MG63 (cell line): ENCODE results near the gene IRF2BP1. TPM values are rescaled to one million over a fixed set of nuclear protein-coding genes. Genes with fewer than 3 reads are reported as not detected.
"Not testable (repeated sequence)": the region's sequence is repeated elsewhere in the genome, so short reads cannot be mapped to it uniquely, and the experiment has no call there.

Experiments used
- DNase-seq: peaks from one replicate; pipeline ENCODE4 v3.0.0-alpha.2; 2020
- H3K27me3 ChIP-seq: fragments of 250-450 bp; sonication (Bioruptor Pico); 2 replicates; pipeline ENCODE4 v1.5.1; 2020; ENCODE audit warnings: mild to moderate bottlenecking, moderate library complexity
- H3K36me3 ChIP-seq: fragments of 250-450 bp; sonication (Bioruptor Pico); 2 replicates; pipeline ENCODE4 v1.5.1; 2020; ENCODE audit warnings: mild to moderate bottlenecking, moderate library complexity
- H3K4me3 ChIP-seq: fragments of 250-450 bp; sonication (Bioruptor Pico); 2 replicates; pipeline ENCODE4 v1.5.1; 2020; ENCODE audit warnings: mild to moderate bottlenecking, moderate library complexity
- H3K9me3 ChIP-seq: fragments of 250-450 bp; sonication (Bioruptor Pico); 2 replicates; pipeline ENCODE4 v1.5.1; 2020; ENCODE audit warnings: mild to moderate bottlenecking, moderate library complexity
- total RNA-seq: library from RNA; depleted of rRNA; stranded (reverse); fragments of >200 nt; shearing (Covaris generic); gene quantifications from 2 replicates; pipeline ENCODE4 v1.2.3, GENCODE V29; 2014; ENCODE audit warnings: low replicate concordance

The IRF2BP1 gene
- total RNA-seq, 1 experiment from 2014 or later = 73.7 TPM

DNA sequence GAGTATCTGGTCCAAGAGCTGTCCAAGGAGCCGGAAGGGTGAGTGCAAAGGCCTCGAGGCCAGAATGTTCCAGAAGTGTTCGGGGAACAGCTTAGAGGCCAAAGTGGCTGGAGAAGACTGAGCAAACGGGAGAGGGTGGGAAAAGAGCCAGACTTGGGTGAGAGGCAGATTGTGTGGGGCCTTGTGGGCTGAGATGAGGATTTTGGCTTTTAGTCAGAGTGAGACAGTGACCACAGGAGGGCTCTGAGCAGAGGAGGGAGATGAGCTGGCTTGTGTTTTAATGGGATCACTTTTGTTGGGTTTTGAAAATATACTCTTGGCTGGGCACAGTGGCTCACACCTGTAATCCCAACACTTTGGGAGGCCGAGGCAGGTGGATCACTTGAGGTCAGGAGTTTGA, 23.0 kb upstream of the IRF2BP1 start:
- H3K27me3 ChIP-seq = no peaks in the 10 kb centered on the region
- H3K4me3 ChIP-seq = no peak overlapping the region
- no peaks in the 10 kb centered on the region for H3K9me3 ChIP-seq
- H3K36me3 ChIP-seq = no peaks in the 10 kb centered on the region
- no peak for DNase-seq

DNA sequence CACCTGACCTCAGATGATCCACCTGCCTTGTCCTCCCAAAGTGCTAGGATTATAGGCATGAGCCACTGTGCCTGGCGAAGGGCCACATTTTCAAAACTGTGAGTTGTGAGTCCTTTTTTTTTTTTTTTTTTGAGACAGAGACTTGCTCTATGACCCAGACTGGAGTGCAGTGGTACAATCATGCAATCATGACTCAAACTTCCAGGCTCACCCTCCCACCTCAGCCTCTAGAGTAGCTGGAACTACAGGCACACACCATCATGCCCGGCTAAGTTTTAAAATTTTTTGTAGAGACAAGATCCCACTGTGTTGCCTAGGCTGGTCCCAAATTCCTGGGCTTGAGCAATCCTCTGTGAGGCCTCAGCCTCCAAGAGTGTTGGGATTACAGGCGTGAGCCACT, 20.3 kb upstream of the IRF2BP1 start:
- Histone ChIP-seq H3K4me3 (no peak overlapping the region), H3K9me3 (no peaks in the 10 kb centered on the region), H3K36me3 (no peaks in the 10 kb centered on the region), H3K27me3 (no peaks in the 10 kb centered on the region)
- peak; percentile 18 for DNase-seq

DNA sequence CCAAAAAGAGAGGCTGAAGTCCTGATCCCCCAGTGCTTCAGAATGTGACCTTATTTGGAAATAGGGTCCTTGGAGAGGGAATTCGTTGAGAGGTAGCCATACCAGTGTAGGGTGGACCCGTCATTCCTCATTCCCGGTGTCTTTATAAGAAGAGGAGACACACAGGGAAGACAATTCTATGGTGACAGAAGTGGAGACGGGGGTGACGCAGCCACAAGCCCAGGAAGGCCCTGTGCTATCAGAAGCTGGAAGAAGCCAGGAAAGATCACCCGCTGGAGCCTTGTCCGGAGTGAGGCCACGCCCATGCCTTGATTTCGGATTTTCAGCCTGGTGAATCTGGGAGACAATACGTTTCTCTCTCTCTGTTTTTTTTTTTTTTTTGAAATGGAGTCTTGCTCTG, 19.1 kb upstream of the IRF2BP1 start:
- H3K4me3 ChIP-seq = no peak overlapping the region
- DNase-seq = no peak
- no peaks in the 10 kb centered on the region for H3K27me3 ChIP-seq
- H3K9me3 ChIP-seq = no peaks in the 10 kb centered on the region
- peaks cover 8% of the 10 kb centered on the region for H3K36me3 ChIP-seq

DNA sequence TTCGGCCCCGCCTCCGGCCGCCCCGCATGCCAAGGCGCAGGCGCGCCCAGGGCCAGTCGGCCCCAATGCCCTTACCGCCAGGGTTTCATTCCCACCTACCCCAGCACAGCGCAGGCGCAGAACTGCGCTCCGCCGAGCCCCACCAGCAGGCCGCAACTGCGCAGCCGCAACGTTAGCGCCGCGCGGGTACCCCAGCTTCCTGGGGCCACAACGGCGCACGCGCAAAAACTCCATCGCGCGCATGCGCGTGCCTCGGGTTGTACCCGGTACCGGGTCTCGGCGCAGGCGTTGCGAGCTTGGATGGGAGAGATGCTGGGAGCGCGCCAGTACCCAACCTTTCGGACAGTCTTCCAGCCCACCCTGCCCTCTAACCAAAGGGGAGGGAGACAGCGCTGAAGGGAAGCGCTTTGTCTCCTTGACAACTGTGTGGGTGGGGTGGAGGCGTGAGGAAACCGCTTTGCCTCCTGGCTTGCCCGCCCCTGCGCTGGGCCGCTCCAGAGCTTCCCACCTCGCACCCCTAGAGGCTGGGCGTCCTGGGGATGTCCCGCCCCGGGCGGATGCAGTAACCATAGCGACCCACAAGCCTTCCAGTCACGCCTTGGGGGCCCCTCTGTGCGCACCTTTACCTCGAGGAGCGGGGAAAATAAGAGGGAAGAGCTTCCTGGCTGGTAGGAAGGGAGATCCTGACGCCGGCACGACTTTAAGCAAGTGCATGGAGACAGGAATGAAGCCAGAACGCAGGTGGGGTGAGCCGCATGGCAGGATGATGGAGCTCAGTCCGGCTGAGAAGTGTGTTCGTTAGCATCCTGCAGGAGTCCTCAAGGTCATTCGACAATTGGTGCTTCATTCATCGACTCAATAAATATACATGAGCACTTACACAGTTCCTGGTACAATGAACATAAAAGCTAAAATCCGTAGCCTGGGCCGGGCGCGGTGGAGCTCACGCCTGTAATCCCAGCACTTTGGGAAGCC, 17.0 kb upstream of the IRF2BP1 start:
- H3K9me3 ChIP-seq = no peaks in the 10 kb centered on the region
- peak overlapping the region; percentile 68 for H3K4me3 ChIP-seq
- DNase-seq = peak; percentile 97
- H3K36me3 ChIP-seq = peaks cover 25% of the 10 kb centered on the region
- no peaks in the 10 kb centered on the region for H3K27me3 ChIP-seq

DNA sequence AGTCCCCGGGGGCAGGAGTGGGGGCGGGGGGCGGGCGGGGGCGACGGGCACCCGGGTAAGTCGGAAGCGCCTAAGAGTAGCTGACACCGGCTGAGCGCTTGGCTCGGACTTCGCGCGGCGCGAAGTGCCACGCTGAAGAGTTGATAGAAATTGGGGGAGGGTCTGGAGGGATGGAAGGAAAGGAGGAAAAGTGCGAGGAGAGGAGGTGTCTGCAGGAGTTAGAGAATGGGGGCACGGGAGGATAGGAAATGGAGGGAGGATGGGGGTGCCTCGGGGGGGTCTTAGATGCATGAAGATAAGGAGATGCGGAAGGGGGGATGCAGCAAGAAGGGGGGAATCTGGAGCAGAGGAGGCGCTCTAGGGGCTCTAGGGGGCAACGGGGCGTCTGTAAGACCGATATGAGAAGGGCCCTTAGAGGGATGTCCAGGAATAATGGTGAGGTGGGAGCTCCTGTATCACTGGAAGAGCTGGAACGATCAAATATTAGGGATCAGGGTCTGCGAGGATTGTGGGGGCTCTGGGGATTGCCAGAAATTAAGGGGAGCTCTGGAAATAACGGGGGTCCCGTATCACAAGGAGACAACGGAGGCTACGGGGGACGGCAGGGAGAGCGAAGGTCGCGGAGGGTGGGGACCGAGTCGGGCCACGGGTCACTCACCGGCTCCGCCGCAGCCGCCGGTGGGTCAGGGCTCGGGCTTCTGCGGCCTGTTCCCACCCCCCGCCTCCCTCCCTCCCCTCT, 16.1 kb upstream of the IRF2BP1 start, which contains the start of gene MYPOP:
Gene MYPOP, minus strand, starts transcription at position 702 of the 739 bp plus-strand sequence. CDS start 840 bp downstream, outside the sequence.
- Histone ChIP-seq H3K36me3 (peaks cover 30% of the 10 kb centered on the region), H3K9me3 (no peaks in the 10 kb centered on the region), H3K27me3 (no peaks in the 10 kb centered on the region), H3K4me3 (peak within 1 kb of the TSS; percentile 68)
- no peak for DNase-seq

DNA sequence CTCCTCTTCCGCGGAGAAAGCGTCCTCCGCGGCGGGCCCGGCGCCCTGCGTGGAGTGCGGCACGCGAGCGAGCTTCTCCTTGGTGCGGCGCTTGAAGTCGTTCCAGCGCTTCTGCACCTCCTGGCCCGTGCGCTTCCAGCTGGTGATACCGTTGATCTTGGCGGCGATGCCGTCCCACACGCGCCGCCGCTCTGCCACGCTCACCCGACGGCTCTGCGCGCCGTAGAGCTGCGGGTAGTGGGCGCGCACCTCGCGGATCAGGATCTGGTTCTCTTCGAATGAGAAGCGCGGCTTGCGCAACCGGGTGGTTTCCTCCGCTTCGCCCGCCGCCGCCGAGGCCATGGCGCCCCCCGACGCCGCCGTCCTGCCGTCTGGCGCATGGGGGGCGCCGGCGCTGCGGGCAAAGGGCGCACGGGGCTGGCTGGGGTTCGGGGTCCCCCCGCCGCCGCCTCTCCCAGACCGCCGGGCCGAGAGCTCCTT, 15.5 kb upstream of the IRF2BP1 start:
- H3K4me3 ChIP-seq = peak overlapping the region; percentile 68
- peak; percentile 22 for DNase-seq
- no peaks in the 10 kb centered on the region for H3K9me3 ChIP-seq
- H3K36me3 ChIP-seq = peaks cover 33% of the 10 kb centered on the region
- no peaks in the 10 kb centered on the region for H3K27me3 ChIP-seq

DNA sequence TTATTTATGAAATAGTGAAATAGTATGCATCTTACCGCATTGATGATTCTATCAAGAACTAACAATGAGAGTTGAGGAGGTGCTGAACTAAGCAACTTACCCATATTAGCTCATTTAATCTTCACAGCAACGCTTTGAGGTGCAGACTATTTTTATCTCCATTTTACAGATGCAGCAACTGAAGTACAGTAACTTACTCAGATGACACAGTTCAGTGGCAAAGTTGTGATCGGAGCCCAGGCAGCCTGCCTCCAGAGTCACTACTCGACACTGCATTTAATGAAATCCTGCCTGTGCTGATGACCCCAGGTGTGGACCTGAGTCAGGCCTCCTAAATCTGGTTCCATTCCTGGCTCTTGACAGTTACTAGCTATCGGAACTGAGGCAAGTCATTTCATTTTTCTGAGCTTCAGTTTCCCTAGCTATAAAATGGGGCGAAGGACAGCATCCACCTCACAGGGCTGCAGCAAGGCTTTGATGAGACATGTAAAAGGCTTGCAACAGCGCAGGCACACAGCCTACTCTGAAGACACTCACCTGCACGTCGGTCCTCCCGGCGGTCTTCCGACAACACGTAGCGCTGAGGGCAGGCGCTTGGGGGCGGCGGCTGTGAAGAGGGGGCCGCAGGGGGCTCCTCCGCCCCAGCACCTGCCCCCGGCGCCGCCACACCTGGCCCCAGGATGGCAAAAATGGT, 14.9 kb upstream of the IRF2BP1 start:
- no peak for DNase-seq
- H3K9me3 ChIP-seq = no peaks in the 10 kb centered on the region
- peak overlapping the region; percentile 68 for H3K4me3 ChIP-seq
- peaks cover 33% of the 10 kb centered on the region for H3K36me3 ChIP-seq
- H3K27me3 ChIP-seq = no peaks in the 10 kb centered on the region

DNA sequence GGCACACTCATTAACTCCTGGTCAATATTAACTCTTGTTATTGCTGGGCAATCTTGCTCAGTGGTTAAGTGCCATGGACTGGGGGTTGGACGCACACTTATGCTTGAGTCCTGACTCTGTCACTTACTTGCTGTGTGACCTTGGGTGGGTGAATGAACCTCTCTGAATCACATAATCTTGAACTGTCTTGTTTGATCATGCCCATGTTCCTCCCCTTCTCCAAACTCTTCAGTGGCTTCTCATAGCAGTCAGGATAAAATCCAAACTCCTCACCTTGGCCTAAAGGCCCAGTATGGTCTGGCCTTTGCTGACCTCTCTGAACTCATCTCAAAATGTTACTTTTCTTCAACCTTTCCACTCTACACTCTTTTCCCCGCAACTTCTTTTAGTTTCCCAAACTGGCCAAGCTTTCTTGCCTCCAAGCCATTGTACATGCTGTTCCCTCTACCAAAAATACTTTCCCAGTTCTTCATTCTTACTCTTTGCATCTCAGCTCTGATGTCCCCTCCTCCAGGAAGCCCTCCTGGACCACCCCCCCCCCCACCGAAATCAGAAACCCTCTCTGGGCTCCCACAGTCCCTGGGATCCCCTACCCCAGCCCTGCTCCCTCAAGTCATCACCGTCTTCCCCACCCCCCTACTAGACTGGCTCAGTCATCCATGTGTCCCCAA, 14.1 kb upstream of the IRF2BP1 start:
- Histone ChIP-seq H3K4me3 (no peak overlapping the region), H3K9me3 (no peaks in the 10 kb centered on the region), H3K36me3 (peaks cover 35% of the 10 kb centered on the region), H3K27me3 (no peaks in the 10 kb centered on the region)
- no peak for DNase-seq

DNA sequence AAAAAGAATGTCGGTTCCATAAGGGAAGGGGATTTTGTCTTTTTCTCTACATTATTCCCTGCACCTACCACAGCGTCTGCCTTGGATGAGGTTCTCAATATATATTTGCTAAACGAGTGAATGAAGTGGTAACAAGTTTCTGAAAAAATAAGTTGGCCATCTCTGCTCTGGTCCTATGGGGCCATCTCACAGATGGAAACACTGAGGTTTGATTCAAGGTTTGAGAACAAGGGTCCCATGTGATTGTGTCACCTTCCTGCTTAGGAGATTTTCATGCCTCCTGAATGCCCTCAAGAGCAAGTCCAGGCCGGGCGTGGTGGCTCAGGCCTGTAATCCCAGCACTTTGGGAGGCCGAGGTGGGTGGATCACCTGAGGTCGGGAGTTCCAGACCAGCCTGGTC, 13.3 kb upstream of the IRF2BP1 start:
- H3K36me3 ChIP-seq = peaks cover 35% of the 10 kb centered on the region
- H3K4me3 ChIP-seq = no peak overlapping the region
- no peaks in the 10 kb centered on the region for H3K9me3 ChIP-seq
- H3K27me3 ChIP-seq = no peaks in the 10 kb centered on the region
- DNase-seq = no peak

DNA sequence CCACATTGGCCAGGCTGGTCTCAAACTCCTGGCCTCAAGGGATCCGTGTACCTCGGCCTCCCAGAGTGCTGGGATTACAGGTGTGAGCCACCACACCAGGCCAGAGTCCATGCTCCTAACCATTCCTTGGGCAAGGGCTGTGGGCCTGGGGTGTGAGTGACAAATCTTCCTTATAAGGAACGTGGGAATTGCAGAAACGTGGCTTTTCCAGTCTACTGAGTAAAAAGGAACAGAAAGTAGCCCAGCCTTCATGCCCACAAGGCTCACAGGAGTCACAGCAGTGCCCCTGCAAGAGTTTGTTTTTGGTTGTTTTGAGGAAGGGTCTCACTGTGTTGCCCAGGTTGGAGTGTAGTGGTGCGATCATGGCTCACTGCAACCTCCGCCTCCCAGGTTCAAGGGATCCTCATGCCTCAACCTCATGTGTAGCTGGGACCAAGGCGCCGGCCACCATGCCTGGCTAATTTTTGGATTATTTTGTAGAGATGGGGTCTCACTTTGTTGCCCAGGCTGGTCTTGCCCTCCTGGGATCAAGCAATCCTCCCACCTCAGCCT, 11.4 kb upstream of the IRF2BP1 start:
- Histone ChIP-seq H3K36me3 (peaks cover 35% of the 10 kb centered on the region), H3K4me3 (no peak overlapping the region), H3K27me3 (no peaks in the 10 kb centered on the region), H3K9me3 (no peaks in the 10 kb centered on the region)
- no peak for DNase-seq

DNA sequence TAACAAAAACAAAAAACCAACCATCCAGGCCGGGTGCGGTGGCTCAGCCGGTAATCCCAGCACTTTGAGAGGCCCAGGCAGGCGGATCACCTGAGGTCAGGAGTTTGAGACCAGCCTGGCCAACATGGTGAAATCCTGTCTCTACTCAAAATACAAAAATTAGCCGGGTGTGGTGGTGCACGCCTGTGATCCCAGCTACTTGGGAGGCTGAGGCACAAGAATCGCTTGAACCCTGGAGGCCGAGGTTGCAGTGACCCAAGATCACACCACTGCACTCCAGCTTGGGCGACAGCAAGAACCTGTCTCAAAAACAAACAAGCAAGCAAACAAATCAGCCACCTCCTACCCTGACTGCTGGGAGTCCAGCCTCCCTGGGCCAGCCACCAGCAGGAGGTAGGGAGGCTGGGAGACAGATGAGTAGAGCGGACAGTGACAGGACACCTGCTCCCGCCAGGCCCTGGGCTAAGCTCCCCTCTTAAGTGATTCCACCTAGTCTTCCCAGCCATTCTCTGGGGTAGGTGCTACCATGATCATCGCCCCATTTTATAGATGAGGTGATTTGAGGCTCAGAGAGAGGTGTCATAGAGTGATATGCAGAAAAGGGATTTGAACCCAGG, 10.2 kb upstream of the IRF2BP1 start:
- H3K27me3 ChIP-seq, H3K9me3 ChIP-seq, DNase-seq, H3K4me3 ChIP-seq: not testable (repeated sequence)
- peaks cover 35% of the 10 kb centered on the region for H3K36me3 ChIP-seq

DNA sequence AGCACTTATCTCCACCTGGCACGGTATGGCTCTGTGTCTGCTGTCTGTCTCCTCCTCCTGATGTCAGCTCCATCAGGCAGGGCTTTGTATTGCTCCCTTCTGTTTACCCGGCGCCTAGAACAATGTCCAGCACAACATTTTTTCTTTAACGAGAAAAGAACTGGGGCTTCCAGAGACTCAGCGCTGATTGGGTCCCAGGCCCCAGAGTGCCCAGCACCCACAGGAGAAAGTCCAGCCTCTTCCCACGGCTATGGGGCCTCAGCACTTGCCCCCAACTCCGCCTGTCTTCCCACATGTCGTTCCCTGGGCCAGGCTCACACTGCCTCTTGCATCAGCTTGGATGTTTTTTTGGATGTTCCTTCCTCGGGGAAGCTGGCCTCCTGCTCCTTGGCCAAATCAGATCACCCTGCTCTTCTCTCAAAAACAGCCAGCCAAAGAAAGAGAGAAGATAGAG, 9.6 kb upstream of the IRF2BP1 start:
- Histone ChIP-seq H3K9me3 (no peaks in the 10 kb centered on the region), H3K27me3 (no peaks in the 10 kb centered on the region), H3K4me3 (no peak overlapping the region), H3K36me3 (peaks cover 31% of the 10 kb centered on the region)
- DNase-seq = no peak

DNA sequence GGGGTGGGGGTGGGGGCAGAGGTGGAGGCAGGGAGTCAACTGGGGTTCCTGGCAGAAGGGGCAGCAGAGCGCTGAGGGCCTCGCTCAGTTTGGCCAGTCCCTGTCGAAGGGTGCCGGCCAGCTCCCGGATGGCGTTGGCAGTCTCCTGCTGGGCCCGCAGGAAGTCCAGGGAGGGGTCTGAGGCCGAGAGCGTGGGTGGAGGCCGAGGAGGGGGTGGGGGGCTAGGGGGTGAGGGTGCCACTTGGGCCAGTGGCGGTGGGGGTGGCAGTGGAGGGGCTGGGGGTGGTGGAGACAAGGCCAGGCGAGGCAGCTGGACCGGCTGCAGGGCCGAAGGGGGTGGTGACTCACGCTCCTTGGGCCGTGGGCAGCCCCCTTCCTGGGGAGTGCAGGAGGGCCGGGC, 4.9 kb upstream of the IRF2BP1 start:
- Histone ChIP-seq H3K4me3 (no peak overlapping the region), H3K27me3 (no peaks in the 10 kb centered on the region), H3K9me3 (no peaks in the 10 kb centered on the region), H3K36me3 (peaks cover 2% of the 10 kb centered on the region; the same call in 1 of the 2 replicates)
- DNase-seq = no peak

DNA sequence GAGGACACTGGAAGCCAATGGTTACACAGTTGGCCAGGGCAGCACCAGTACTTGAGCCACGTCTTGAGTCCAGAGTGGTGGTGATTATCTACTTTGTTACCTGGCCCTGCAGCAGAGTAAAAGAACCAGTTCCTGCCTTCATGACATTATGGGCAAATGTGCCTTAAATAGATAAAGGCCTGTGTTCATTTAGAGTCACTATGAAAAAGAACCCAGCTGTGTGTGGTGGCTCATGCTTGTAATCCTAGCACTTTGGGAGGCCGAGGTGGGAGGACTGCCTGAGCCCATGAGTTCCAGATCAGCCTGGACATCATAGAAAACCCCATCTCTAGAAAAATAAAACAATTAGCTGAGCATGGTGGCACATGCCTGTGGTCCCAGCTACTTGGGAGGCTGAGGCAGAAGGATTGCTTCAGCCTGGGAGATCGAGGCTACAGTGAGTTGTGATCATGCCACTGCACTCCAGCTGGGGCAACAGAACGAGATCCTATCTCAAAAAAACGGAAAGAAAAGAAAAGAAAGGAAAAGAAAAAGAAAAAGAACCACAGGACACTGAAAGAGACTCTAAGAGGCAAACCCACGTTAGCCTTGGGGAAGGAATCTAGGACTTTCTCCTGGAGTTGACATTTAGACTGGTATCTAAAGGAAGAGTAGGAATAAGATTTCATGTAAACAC, 3.4 kb upstream of the IRF2BP1 start:
- DNase-seq = no peak
- no peak overlapping the region for H3K4me3 ChIP-seq
- no peaks in the 10 kb centered on the region for H3K9me3 ChIP-seq

DNA sequence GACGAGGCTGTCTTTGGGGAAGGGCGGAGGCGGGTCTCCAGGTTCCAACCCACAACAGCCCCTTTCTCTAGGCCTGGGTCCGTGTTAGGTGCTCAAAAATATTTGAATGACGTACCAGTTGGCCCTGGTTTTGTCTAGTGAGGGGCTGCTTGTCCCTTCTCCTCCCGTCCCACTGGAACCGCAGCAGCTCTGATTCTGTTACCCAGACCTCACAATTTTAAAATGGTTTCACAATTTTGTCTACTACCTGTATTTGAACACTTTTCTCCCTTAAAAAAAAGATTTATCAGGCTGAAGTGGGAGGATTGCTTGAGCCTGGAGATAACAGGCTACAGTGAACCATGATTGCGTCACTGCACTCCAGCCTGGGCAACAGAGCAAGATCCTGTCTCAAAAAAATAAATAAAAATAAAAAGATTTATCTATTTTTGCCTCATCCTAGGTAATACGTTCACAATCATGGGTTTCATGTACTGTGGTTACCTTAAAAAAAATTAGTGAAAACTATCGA, 1.3 kb upstream of the IRF2BP1 start:
- no peaks in the 10 kb centered on the region for H3K27me3 ChIP-seq
- DNase-seq = no peak

More for the DNA sequence above, 3.4 kb upstream of the IRF2BP1 start:
- H3K36me3 ChIP-seq = peaks cover 4% of the 10 kb centered on the region
- H3K27me3 ChIP-seq = no peaks in the 10 kb centered on the region

More for the DNA sequence above, 1.3 kb upstream of the IRF2BP1 start:
- Histone ChIP-seq H3K4me3 (peak overlapping the region; percentile 74), H3K36me3 (peaks cover 18% of the 10 kb centered on the region), H3K9me3 (no peaks in the 10 kb centered on the region)
